Activated T-cell treated with anti-CD3 and anti-CD28 coated beads, Interleukin-2, amount 50 U/mL, for 1 hour (primary cell): ENCODE data around the gene GRAMD2B.
"Not testable (repeated sequence)": the region's sequence is repeated elsewhere in the genome, so short reads cannot be mapped to it uniquely, and the experiment has no call there.

Source experiments
- DNase-seq: peaks from one replicate; pipeline ENCODE4 v3.0.0-alpha.2; 2020

The GRAMD2B gene

DNA sequence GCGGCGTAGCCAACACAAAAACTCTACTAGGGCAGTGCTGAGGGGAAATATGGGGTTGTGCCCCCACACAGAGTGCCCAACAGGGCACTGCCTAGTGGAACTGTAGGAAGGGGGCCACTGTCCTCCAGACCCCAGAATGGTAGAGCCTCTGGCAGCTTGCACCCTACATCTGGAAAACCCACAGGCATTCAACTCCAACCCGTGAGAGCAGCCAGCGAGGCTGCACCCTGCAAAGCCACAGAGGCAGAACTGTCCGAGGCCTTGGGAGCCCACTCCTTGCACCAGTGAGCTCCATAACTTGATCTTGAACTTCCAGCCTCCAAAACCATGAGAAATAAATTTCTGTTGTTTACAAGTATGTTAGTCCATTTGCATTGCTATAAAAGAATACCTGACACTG, 27.7 kb downstream of the GRAMD2B start:
- DNase-seq: no peak

DNA sequence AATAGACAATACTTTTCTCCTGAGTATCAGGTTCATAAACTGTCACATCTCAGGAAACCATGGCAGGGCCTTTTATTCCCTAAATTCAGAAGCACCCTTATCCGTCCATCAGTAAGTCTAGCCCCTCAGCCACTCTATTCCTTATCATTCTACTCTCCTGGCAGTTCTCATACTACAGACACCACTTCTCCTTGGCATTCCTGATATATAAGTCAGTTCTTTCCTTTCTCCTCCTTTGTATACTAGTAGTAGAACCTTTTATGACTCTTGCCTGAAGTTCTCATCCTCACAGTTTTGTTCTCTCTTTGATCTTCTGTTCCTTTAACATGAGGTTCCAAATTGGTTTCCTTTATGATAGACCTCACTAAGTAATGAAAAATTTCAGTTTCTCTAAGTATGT, 29.3 kb downstream of the GRAMD2B start:
- DNase-seq: no peak

DNA sequence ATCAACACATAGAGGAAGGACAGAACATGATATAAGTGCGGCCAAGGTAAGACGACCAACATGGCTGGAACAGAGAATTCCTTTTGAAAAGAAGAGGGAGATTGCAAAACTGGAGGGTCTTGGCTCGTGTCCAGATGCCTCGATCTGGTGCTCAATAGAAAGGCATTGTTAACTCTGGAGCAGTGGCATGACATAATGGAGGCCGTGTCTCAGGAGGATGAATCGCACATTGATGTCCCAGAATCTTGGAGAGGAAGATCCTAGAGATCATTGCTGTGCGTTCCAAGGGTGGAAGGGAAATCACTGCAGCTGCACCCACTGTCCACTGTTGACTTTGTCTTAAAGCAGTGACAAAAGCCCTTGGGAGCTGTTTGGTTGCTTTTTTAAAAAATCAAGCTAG, 30.9 kb downstream of the GRAMD2B start:
- DNase-seq: no peak

DNA sequence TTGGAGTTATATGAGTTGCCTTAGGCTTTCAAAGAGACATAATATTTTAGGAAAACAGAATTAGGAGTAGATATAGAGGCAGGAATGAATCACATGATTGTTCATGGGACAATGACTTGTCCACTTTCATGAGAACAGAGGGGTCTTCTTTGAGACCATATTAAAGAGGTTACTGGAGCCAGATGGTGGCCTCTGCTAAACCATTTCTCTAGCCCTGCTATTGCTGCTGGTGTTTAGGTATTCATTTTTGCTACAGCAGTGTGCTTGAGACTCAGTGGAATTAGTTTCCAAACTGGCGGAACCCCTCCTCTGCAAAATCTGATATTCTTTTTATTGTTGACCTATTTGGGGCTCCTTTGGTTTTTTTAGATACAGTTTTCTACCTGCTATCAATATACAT, 31.3 kb downstream of the GRAMD2B start:
- no peak for DNase-seq

DNA sequence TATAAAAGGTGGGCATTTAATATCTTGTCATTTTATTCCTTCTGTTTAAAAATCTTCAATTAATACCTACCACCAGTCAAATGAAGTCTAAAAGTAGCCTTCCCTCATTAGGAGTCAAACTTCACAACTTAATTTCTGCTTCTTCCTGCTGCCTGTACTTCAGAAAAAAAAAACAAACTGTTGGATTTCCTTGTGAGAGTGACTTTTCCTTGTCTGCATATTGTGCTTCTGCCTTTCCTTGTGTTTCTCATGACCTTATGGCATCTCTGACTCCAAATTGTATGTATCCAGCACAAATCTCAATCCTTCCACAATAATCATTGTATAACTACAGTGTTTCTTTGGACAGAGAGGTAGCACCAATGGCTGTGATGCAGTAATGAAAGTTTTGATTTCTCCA, 32.1 kb downstream of the GRAMD2B start:
- DNase-seq: no peak

DNA sequence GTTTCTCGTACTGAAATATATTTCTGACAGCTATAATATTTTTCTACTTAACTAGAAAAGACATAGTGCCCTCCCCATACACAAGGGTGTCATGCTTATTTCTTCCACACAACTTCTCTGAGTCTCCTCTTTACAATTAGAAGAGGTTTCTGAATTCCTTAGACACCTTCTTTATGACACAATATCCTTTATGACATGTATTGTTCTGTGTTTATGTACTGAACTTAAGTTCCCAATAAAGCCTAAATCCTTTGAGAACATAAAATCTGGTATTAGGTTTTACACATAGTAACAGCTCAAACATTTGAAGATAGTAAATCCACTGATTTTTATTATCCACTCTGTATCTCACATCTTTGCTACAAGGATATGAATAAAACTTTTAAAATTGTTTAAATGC, 32.5 kb downstream of the GRAMD2B start:
- no peak for DNase-seq

DNA sequence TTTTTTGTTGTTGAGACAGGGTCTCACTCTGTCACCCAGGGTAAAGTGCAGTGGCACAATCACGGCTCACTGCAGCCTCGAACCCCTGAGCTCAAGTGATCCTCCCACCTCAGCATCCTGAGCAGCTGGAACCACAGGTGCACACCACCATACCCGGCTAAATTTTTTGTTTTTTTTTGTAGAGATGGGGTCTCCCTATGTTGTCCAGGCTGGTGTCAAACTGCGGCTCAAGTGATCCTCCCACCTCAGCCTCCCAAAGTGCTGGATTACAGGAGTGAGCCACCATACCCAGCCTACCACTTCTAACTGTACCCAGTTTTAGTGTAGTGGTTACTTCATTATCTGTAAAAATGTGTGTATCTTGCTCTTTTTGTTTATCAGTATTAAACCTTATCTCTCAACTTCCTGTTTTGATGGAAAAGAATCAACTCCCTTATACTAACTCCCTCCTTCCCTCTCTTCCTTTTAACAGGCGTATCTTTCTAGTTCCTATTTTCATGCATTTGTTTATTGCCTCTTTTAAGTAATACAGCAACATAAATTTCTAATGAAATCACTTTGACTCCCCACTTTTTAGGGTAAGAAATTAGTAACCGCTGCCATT, 33.1 kb downstream of the GRAMD2B start:
- no peak for DNase-seq

DNA sequence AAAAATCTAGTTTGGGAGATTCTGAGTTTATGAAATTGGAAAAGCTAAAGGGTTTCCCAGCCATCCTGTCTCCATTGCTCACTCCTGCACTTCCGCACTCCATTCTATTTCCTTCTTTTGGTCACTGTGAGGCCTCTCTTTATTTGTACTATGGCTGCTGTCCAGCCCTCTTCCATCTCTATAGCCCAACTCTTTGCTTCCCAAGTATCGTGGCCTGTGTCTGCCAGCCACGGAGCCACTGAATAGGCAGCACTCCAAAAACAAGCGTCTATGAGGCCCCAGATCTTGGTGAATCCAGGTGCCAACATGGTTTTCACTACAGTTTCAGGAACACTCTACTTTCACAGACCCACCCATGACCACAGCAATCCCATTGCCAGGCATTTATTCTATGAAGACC, 37.2 kb downstream of the GRAMD2B start:
- no peak for DNase-seq

DNA sequence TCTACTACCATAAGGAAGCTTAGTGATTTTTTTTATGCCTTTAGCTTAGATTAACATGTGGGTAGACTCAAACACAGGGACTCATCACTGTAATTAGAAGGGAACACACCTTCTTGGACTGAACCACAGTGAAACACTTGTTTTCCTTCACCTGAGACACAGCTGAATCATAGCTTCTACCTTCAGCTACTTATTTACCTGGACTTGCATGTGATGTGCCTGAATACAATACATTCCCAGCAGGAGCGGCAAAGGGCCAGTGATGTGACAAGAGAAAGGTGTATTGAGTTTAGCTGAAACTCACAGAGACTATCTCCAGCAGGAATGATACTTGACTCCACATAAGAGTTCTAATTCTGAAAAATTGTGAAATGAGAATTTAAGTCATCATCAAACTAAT, 37.8 kb downstream of the GRAMD2B start:
- DNase-seq: no peak

DNA sequence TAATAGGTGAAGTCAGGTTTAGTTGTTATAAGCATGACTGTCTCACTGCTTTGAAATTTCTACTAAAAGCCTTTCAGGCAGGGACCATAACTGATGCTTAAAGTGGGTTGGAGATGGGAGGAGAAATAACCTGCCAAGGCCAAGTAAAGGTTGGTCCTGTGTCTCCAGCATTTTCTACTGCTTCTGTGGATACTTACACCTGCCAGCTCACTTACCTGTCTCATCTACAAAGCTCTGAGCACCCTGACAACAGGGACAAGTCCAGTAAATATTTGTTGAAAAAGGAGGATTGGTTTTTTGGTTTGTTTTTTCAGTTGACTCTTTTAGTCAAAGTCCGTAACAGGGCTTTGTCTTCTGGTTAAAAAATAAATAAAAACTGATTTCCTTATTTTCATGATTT, 38.6 kb downstream of the GRAMD2B start:
- DNase-seq: no peak

DNA sequence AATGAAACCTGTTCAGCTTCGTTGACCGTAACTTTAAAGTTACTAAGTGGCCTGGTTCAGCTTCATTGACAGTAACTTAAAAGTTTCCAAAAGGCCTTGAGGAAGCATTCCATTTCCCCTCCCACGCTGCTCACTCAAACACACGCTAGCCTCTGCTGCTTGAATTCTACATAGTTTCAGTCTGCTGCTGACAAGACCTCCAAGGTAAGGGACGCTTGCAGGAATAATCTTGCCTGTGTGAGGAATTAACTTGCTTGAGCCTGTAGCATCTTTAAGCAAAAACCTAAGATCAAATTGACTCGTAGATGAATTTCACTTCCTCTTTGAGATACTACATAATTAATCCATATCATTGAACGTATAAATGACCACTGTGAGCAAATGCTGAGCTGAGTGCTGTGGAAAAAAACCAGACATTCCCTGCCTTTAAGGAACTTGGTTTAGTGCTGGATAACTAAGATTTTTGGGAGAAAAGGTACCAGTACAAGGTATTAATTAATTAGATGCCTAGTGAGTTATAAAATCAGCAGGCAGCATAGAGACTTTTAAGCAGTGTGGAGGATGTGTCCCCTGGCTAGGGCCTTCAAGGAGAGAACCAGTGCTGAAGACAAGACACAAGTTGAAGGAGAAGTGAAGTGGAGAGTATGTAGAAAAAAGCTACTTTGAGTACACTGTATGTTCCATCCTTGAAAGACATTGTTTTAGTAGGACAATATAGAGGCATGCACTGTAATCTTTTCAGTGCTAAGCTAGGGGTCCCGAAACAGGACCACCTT, 39.2 kb downstream of the GRAMD2B start:
- no peak for DNase-seq

DNA sequence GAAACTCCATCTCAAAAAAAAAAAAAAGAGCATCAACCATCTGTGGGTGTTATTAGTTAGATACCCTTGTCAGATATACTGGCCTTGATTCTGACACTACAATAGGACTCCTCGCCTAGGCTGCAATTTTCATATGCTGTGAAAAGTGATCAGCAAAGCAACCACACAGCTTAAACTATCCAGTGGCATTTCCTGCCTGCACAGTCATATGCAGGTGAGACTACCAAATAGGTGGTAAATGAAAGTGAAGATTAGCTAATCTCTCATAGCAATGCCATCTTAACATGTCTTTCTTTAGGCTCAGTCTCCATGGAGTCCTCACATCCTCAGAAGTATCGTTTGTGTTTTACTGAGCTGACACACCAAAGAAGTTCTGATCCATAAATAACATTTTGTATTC, 40.8 kb downstream of the GRAMD2B start:
- no peak for DNase-seq

DNA sequence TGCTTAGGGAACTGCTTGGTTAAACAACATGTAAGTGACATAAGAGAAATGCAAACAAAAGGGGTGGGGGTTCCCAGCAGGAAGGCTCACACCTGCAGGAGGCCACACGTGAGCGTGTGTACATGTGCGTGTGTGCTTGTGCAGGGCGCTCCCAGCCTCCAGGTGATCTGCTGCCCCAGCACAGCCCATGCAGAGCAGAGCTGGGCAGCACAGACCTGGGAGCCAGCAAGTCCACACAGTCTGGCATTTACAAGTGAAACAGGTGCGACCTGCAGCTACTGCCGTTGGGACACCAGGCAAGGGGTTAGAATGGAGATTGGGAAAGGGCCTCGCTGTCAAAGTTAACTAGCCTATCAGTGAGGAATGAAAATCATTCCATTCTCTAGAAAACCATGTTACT, 41.8 kb downstream of the GRAMD2B start:
- DNase-seq: no peak

DNA sequence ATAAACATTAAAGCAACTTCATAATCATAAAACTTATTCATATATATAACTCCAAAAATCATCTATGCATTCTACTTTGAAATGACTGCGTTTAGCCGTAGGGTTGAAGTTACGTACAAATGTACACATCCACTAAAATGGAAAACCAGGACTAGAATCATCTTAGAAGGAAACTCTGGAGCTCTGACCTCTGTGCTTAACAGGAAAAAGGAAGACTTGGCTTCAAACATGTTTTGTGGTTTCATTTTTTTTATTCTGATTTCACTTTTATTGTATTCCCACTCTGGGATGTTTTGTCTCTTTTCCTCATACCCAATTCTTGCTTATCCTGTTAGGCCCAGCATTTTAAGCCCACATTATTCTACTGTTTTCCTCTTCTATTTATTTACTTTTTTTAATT, 44.9 kb downstream of the GRAMD2B start:
- no peak for DNase-seq

DNA sequence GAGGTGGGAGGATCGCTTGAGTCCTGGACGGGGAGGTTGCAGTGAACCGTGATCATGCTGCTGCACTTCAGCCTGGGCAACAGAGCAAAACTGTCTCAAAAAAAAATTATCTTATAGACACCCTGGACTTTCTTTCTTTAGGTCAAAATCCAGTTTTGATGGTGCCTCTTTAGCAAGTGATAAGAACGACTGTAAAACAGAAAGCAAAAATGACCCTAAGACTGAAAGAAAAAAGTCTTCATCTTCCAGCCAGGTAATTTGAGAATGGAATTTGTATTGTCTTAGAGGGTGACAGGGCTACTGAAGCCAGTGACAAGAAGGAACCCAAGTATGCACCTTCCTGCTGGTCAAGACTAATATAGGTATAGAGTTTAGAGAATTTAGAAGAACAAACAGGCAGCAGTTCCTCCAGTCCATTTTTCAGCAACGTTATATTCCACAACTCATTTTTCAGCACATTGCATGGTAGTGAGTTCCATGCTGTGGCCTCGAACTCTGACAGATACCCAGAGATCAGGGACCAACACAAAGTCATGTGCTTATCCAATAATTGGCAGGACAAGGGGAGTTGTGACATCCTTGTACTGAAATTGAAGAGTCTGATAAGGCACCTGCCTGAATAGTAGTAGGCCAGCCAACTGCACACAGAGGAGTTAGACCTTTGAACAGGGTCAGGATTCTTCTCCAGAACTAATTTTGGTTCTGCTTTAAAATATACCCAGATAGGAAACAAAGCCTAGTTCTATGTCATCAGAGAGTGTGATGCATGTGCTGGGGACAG, 46.5 kb downstream of the GRAMD2B start:
- no peak for DNase-seq

DNA sequence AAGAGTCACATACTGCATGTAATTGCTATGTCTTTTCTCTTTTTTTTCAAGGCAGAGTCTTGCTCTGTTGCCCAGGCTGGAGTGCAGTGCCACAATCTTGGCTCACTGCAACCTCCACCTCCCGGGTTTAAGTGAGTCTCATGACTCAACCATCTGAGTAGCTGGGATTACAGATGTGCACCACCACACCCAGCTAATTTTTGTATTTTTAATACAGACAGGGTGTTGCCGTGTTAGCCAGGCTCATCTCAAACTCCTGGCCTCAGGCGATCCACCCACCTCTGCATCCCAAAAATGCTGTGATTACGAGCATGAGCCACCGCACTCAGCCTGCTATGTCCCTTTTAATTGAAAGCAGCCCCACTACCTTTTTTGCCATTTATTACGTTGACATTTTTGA, 47.3 kb downstream of the GRAMD2B start:
- DNase-seq: not testable (repeated sequence)

DNA sequence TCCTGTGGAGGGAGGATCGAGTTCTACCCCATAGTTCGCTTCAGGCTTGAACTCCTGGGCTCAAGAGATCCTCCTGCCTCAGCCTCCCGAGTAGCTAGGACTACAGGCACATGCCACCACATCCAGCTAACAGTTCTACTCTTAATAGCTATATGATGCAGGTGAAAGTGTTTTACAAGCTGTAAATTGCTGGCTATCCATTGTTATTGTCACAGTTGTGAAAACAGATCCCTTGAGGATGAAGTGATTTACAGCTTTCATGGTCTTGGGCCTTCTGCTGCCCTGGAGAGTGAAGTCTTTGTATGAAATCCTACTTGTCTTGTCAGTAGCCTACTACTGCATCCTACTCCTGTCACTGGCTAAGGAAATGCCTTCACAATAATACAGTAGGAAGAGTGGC, 48.0 kb downstream of the GRAMD2B start:
- no peak for DNase-seq

DNA sequence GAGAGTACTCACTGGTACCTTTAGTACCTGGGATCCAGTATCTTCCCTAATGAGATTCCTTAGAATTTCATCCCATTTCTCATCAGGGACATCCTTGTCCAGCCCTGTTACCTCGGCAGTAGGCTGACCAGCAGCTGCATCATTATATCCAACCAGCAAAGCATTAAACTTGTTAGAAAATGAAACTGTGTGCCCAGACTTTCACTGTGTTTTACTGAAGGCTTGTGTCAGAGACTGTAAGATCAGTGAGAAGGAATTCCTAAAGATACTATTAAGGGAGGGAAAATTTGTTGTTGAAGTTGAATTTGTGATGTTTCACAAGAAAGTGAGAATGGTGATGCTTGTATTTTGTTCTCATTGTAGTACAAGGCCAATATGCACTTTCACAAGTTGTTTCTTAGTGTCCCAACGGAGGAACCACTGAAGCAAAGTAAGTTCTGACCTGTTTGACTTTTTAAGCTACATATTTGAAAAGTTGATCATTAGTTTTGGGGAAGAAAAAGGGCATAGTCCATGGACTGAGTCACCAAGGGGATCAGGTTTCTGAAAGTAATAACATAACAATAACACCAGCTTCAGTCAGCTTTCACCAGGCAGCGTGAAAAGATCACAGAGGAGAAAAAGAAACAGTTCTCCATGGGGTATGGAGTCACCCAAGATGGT, 48.8 kb downstream of the GRAMD2B start:
- no peak for DNase-seq

DNA sequence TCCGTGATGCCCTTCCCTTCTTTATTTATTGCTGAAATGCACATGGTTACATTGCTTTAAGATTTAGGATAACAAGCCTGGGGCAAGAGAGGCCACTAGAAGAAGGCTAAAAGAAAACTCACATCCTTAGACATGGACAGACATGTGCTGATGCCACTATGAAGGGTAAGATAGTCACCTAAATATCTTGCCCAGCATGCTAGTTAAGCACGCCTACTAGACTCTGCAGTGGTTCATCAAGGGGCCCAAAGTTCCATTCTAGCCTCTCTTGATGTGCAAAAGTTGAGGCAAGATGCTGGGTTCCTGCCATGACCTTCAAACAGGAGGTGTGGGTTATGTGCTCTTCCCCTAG, 49.3 kb downstream of the GRAMD2B start:
- no peak for DNase-seq

DNA sequence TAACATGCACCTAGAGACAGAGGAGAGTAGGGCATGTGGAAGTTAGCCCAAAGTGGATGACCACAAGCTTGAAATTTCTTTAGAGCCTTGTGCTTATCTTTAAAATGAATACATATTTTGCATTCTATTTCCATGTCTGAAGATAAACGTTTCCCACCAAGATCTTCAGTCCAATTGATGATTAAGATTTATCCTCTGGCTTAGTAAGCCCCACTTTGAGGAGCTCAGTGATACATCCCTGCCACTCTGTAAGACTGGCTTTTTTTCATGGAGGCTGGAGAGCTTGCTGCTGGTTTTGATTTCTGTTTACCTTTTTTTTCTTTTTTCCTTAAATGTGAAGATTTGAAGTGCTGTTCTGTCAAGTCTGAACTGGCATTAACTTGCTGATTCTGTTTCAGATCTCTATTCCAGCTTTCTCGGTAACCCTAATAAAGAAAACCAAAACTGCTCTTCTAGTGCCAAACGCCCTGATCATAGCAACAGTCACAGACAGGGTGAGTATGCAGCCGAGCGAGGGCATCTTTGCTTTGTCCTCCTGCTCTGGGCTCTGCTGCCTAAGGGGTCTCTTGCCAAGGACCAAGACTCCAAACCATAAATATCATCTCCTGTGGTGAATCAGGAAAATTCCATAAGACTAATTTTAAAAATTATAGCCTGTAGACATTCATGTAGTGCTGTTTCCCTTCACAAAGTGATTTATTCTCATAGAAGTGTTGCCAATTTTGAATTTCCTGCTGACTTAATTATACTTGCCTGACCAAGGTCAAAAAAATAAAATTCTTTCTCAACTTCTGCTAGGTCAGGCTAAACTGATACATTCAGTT, 54.3 kb downstream of the GRAMD2B start:
- DNase-seq: no peak

DNA sequence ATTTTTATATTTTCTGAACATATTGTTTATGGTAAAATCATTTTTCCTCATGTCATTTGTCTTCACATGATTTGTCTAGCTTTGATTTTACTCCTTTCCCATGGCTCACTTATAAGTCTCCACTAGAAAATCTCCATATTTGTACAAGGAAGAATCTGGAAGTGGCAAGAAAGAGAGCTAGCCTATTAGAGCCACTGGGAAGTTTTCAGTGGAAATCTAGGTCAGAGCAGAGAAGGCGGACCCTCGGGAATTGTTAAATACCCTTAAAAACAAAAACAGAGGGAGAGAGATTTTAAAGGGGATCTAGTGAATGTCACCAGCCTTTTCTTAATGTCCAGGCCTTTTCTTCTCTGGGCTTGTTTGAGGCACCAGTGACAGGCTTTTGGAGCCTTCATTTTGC, 56.6 kb downstream of the GRAMD2B start:
- DNase-seq: no peak

DNA sequence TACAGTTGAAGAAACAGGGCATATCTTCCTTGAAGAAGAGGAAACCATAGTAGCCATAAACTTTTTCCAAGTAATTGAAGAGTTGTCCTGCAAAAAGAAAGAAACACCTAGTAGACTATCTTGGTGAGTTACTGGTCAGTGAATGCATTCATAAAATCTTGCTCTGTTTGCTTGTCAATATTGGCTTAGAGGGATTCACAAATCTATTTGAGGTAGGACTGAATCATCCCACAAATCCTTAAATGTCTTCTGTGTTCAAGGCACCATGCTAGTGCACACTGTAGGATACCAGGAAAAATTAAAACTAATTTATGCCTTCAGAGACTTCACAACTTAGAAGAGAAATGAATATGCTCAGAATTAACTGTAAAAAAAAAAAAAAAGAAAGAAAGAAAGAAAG, 57.6 kb downstream of the GRAMD2B start:
- no peak for DNase-seq

DNA sequence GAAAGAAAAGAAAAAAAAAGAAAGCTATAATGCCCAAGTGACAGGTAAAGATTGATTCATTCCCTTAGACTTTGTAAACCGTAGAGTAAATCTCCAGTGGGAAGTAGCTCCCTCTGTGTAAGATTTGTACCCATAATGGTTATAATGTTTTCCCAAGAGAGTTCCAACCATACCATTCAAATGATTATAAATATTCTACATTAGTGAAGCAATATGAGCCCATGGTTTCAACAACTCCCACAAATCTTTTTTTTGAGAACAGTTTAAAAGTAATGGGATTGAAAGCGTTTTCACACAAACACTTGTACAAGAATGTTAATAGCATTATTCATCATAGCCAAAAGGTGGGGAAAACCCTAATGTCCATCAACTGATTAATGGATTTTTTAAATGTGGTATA, 58.0 kb downstream of the GRAMD2B start:
- DNase-seq: no peak
